GM19035 (cell line): ENCODE data around the gene CDKN2B-AS1.

ENCODE experiments used
- ATAC-seq: cut with Tn5 transposase; IDR thresholded peaks from one replicate; pipeline ENCODE4 v1.9.1; 2021; ENCODE audit not compliant: unreplicated experiment

Gene CDKN2B-AS1

DNA sequence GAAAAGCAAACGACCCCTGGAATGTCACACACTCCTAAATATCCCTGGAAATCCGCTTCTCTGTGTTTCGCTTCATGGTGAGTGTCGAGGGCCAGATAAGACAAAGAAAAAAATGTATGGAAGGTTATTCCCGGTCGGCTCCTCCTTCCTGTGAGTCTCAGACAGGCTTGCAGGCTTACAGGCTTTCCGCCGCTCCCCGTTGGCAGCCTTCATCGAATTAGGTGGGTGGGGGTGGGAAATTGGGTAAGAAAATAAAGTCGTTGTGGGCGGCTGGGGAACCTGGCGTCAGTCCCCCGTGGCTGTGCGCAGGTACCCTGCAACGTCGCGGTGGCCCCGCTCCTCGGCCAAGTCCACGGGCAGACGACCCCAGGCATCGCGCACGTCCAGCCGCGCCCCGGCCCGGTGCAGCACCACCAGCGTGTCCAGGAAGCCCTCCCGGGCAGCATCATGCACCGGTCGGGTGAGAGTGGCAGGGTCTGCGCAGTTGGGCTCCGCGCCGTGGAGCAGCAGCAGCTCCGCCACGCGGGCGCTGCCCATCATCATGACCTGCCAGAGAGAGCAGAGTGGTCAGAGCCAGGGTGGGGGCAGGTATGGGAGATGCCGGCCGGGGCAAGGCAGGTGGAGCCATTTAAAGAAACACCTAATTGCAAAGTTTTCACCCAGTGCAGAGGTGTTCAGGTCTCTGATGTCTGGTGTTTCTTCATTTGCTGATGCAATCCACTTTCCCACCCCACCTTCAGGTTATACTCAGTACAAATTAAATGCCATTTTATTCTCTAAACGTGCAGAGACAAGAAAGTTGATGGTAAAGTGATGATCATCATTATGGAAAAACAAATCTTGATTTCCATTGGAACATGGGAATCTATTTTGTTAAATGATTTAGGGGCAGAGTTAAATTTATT, 11.4 kb downstream of the CDKN2B-AS1 start:
- ATAC-seq, result no peak

GRCh38 chr9:22008384-22008716, 13.8 kb downstream of the CDKN2B-AS1 start:
- ATAC-seq, result no peak

- peak; percentile 93 for ATAC-seq
These were observed 14.3 kb downstream of the CDKN2B-AS1 start, which contains the start of gene CDKN2B for GRCh38 chr9:22008717-22009505. TSS of gene CDKN2B (minus strand) at chr9:22009305. CDS start at chr9:22008953, 352 bp downstream.

- ATAC-seq, result peak; percentile 55
These were observed 14.9 kb downstream of the CDKN2B-AS1 start for GRCh38 chr9:22009506-22009867.

DNA sequence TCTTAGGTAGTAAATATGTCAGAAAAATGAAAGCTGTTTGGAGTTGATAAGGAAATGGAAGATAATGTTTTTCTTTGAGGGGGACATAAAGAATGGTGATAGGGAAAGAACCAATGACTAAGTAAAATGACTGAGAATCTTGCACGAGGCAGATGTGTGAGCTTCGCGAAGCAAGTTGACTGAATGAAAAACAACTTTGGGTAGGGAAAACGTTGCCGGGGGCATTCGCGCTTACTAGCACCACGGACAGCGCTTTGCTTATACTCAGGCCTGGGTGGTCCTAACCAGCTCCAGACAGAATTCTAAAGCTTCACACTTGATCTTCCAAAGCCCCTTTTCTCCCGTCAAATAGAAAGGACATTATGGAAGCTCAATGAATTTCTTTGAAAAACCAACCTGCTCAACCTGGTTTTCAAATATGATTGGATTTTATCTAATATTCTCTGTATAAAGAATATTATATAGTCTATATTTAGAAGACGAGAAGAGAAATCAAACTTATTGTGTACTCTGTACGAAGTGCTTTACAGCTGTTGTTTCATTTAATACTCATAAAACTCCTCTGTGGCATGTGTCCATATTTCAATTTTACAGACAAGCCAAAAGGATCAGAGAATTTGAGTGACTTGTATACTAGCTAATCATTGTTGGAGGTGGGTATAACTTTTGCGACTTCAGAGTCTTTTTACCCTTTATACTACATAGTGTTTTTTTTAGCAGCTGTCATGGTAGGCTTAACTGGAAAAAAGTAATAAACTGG, 16.5 kb downstream of the CDKN2B-AS1 start:
- ATAC-seq, result no peak

- ATAC-seq, result no peak
These were observed 27.8 kb downstream of the CDKN2B-AS1 start for GRCh38 chr9:22022396-22022795.

GRCh38 chr9:22026696-22027095, 32.1 kb downstream of the CDKN2B-AS1 start:
- no peak for ATAC-seq

- ATAC-seq, result no peak
These were observed 33.8 kb downstream of the CDKN2B-AS1 start for GRCh38 chr9:22028394-22028793.

DNA sequence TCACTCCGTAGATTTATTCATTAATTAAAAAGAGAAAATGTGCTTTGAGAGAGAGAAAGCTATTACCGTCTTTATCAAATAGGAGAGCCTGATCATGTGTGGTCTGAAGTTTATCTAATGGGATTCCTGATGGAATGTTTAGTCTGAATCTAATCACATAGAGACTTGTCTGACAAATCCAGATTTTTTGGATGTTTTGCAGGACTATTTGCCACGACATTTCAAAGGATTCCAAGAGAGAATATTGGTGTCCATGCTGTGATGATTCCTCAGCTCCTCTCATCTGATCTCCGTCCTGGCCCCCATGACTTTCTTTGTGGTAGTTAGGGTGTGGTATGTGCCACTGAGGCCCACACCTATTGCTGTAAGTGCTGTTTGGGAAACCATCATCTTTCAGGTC, 34.6 kb downstream of the CDKN2B-AS1 start:
- no peak for ATAC-seq

GRCh38 chr9:22030101-22030598, 35.6 kb downstream of the CDKN2B-AS1 start:
- peak; percentile 87 for ATAC-seq

DNA sequence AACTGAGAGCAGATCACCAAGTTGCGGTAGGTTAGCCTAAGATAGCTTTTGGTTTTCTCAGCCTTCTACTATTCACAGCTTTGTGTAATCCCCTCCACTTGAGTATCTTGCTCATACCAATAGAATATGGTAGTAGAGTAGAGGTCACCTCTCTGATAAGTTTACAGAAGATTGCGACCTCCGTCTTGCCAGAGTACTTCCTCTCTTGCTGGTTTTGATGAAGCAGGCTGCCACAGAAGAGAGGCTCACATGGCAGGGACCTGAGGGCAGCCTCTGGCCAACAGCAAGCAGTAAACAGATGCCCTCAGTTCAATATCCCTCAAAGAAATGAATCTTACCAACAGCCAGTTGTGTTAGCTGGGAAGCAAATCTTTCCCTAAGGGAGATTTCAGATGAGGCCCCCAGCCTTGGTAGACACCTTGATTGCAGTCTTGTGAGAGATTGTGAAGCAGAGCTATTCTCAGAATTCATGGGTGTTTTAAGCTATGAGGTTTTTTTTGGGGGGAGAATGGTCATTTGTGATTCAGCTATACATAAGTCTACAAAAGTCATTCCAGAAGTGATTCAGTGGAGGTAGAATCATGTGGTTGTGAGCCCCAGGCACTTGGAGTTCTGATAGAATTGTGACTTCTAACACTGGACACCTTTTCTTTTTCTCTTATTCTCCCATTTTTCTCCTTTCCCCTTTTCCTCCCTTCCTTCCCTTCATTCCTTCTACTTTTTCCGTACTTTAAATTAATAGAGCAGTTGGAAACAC, 37.2 kb downstream of the CDKN2B-AS1 start:
- no peak for ATAC-seq

DNA sequence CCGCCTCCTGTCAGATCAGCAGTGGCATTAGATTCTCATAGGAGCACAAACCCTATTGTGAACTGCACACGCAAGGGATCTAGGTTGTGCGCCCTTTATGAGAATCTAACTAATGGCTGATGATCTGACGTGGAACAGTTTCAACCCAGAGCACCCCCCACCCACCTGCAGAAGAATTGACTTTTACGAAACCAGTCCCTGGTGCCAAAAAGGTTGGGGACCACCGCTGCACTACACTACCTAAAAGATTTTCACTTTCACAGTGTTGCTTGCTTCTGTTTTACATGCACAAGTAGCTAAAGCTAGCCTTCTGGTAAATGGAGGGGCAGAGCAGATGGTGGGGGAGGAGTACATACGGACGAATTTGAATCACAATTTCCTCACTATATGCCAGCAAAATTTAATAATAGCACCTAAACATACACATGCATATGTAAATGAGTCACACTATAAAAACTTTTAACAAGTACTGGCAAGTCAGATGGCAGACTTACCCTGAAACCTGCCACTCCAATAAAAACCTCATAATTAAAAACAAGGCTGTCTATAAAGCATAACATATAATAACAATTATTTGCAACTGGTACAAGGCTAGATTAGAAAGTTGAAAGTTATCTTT, 38.5 kb downstream of the CDKN2B-AS1 start:
- ATAC-seq, result no peak

GRCh38 chr9:22035591-22036011, 41.0 kb downstream of the CDKN2B-AS1 start:
- no peak for ATAC-seq

GRCh38 chr9:22036866-22037626, 42.5 kb downstream of the CDKN2B-AS1 start:
- no peak for ATAC-seq

- ATAC-seq, result peak; percentile 64
These were observed 43.5 kb downstream of the CDKN2B-AS1 start for GRCh38 chr9:22037954-22038690.

- ATAC-seq, result no peak
These were observed 44.7 kb downstream of the CDKN2B-AS1 start for GRCh38 chr9:22039258-22039657.

- no peak for ATAC-seq
These were observed 46.2 kb downstream of the CDKN2B-AS1 start for GRCh38 chr9:22040760-22041159.

GRCh38 chr9:22041344-22041743, 46.8 kb downstream of the CDKN2B-AS1 start:
- no peak for ATAC-seq

GRCh38 chr9:22041775-22042174, 47.2 kb downstream of the CDKN2B-AS1 start:
- ATAC-seq, result no peak
